Prostate gland (tissue), 2 donors: ENCODE results near the gene KCNT2. TPM values are rescaled to one million over a fixed set of nuclear protein-coding genes. Genes with fewer than 3 reads are reported as not detected.

Source experiments
- DNase-seq: peaks from one replicate; pipeline ENCODE4 v3.0.0-alpha.2; 2019; ENCODE audit warnings: low spot score
- H3K27ac ChIP-seq, 2 donors: fragments of 200-600 bp; sonication (generic); 2 replicates each; pipeline ENCODE4 v1.5.1; 2017 to 2019
- H3K27me3 ChIP-seq: fragments of 200-600 bp; sonication (generic); replicated peaks from 2 replicates; pipeline ENCODE4 v1.5.1; 2019; ENCODE audit not compliant: insufficient read depth
- H3K36me3 ChIP-seq, 2 donors: fragments of 200-600 bp; sonication (generic); 1 replicate in 1 of 2; 2 replicates in 1 of 2; pipeline versions ENCODE4 v1.5.1 to v1.8.1; 2017 to 2019
- H3K4me1 ChIP-seq: fragments of 200-600 bp; sonication (generic); replicated peaks from 2 replicates; pipeline ENCODE4 v1.5.1; 2019
- H3K4me3 ChIP-seq, 2 donors: fragments of 200-600 bp; sonication (generic); 2 replicates each; pipeline ENCODE4 v1.5.1; 2017 to 2019
- H3K9me3 ChIP-seq: fragments of 200-600 bp; sonication (generic); 2 replicates; pipeline ENCODE4 v1.5.1; 2017
- CTCF ChIP-seq, 4 experiments: fragments of 200-600 bp in 2 of 4; fragments of 450-650 bp in 2 of 4; sonication (generic) in 2 of 4; IDR thresholded peaks; 1 replicate in 3 of 4; 2 replicates in 1 of 4; pipeline ENCODE4 v1.5.1; 2016 to 2019; ENCODE audit warnings: antibody characterized with exemption in 4 of 4, mild to moderate bottlenecking in 2 of 4, moderate library complexity in 2 of 4
- POLR2A ChIP-seq: fragments of 450-650 bp; IDR thresholded peaks from one replicate; pipeline ENCODE4 v1.6.1; 2016; ENCODE audit warnings: antibody characterized with exemption, mild to moderate bottlenecking
- POLR2AphosphoS5 ChIP-seq: sonication (generic); formaldehyde crosslinking; IDR thresholded peaks from one replicate; pipeline ENCODE4 v1.6.1; 2017; ENCODE audit warnings: antibody characterized with exemption
- WGBS: methylation state at CpG from one replicate; pipeline ENCODE4 v1.1.5; 2018; 5-methylcytosine and 5-hydroxymethylcytosine counted together
- intact Hi-C: fragments of 100-400 bp; cut with DNase I; formaldehyde crosslinking; loops from one replicate; pipeline ENCODE4 v1.14.2; 2022
- total RNA-seq, 2 donors: library from RNA; depleted of rRNA; stranded (reverse); fragments of >200 nt; gene quantifications; one replicate each; pipeline ENCODE4 v1.1.0, GENCODE V29; 2016

The KCNT2 gene
- total RNA-seq, 2 donors from 2014 or later: 1.2 to 1.9 TPM

GRCh38 chr1:196400478-196401451, 207.5 kb downstream of the KCNT2 start:
- no peak for DNase-seq
- WGBS: 68% methylated on average over 7 of the region's 7 CpGs
- H3K27ac ChIP-seq: no peak overlapping the region

GRCh38 chr1:196399713-196400112, 208.5 kb downstream of the KCNT2 start:
- WGBS: 83% methylated on average over 2 of the region's 2 CpGs
- Histone ChIP-seq H3K4me1 (no peaks in the 10 kb centered on the region), H3K9me3 (no peaks in the 10 kb centered on the region), H3K4me3 (no peak overlapping the region), H3K27ac (no peak overlapping the region), H3K36me3 (no peaks in the 10 kb centered on the region), H3K27me3 (no peaks in the 10 kb centered on the region)
- DNase-seq: no peak
- intact Hi-C loops: no loop called here
- TF ChIP-seq POLR2AphosphoS5: no peak
- no peak for TF ChIP-seq POLR2A
- no peak for TF ChIP-seq CTCF (IDR thresholded peaks at IDR 0.05)

More at GRCh38 chr1:196400478-196401451, 207.5 kb downstream of the KCNT2 start:
- no peak overlapping the region for H3K4me3 ChIP-seq
- H3K36me3 ChIP-seq: no peaks in the 10 kb centered on the region
- H3K9me3 ChIP-seq: no peaks in the 10 kb centered on the region
- TF ChIP-seq POLR2A: no peak
- no peak for TF ChIP-seq POLR2AphosphoS5
- no peak for TF ChIP-seq CTCF (IDR thresholded peaks at IDR 0.05)
- no peaks in the 10 kb centered on the region for H3K27me3 ChIP-seq
- intact Hi-C loops: no loop called here
- H3K4me1 ChIP-seq: no peaks in the 10 kb centered on the region

- DNase-seq: no peak
- H3K4me1 ChIP-seq: no peaks in the 10 kb centered on the region
- no peaks in the 10 kb centered on the region for H3K9me3 ChIP-seq
- intact Hi-C loops: no loop called here
- H3K27ac ChIP-seq: no peak overlapping the region
- H3K4me3 ChIP-seq: no peak overlapping the region
- 89% methylated on average over 4 of the region's 4 CpGs for WGBS
- TF ChIP-seq POLR2A (no peak), CTCF (IDR thresholded peaks at IDR 0.05) (no peak), POLR2AphosphoS5 (no peak)
- H3K27me3 ChIP-seq: no peaks in the 10 kb centered on the region
- no peaks in the 10 kb centered on the region for H3K36me3 ChIP-seq
These were observed 214.5 kb downstream of the KCNT2 start for GRCh38 chr1:196393742-196394141.

- Histone ChIP-seq H3K9me3 (no peaks in the 10 kb centered on the region), H3K4me3 (no peak overlapping the region), H3K4me1 (no peaks in the 10 kb centered on the region), H3K27me3 (no peaks in the 10 kb centered on the region), H3K27ac (no peak overlapping the region), H3K36me3 (no peaks in the 10 kb centered on the region)
- 67% methylated on average over 2 of the region's 2 CpGs for WGBS
- TF ChIP-seq POLR2AphosphoS5 (no peak), POLR2A (no peak), CTCF (IDR thresholded peaks at IDR 0.05) (no peak)
- DNase-seq: no peak
- intact Hi-C loops: no loop called here
These were observed 215.0 kb downstream of the KCNT2 start for GRCh38 chr1:196393282-196393681.

- no peak overlapping the region for H3K4me3 ChIP-seq
- 81% methylated on average over 3 of the region's 3 CpGs for WGBS
- DNase-seq: no peak
These were observed 220.5 kb downstream of the KCNT2 start for GRCh38 chr1:196387766-196388165.

More at GRCh38 chr1:196387766-196388165, 220.5 kb downstream of the KCNT2 start:
- H3K27me3 ChIP-seq: no peaks in the 10 kb centered on the region
- no peaks in the 10 kb centered on the region for H3K36me3 ChIP-seq
- intact Hi-C loops: no loop called here
- H3K4me1 ChIP-seq: no peaks in the 10 kb centered on the region
- H3K27ac ChIP-seq: no peak overlapping the region
- no peak for TF ChIP-seq CTCF (IDR thresholded peaks at IDR 0.05)
- no peak for TF ChIP-seq POLR2A
- TF ChIP-seq POLR2AphosphoS5: no peak
- H3K9me3 ChIP-seq: no peaks in the 10 kb centered on the region
